SU-DHL-6 (cell line): ENCODE data around the gene PRCC.

ENCODE experiments used
- EZH2phosphoT487 ChIP-seq: fragments of 200-600 bp; sonication (generic), shearing (Covaris generic); conservative IDR thresholded peaks from 2 replicates; pipeline ENCODE4 v1.6.1; 2018; ENCODE audit warnings: mild to moderate bottlenecking, antibody characterized with exemption, low read length, moderate library complexity, mixed read lengths
- TF ChIP-seq, protein P1 (sequence below): fragments of 200-600 bp; sonication (generic); IDR thresholded peaks from one replicate; pipeline ENCODE4 v1.5.1; 2017; ENCODE audit warnings: antibody characterized with exemption, mild to moderate bottlenecking, low read length, moderate library complexity; ENCODE audit not compliant: insufficient read depth, poor library complexity, severe bottlenecking

DNA sequence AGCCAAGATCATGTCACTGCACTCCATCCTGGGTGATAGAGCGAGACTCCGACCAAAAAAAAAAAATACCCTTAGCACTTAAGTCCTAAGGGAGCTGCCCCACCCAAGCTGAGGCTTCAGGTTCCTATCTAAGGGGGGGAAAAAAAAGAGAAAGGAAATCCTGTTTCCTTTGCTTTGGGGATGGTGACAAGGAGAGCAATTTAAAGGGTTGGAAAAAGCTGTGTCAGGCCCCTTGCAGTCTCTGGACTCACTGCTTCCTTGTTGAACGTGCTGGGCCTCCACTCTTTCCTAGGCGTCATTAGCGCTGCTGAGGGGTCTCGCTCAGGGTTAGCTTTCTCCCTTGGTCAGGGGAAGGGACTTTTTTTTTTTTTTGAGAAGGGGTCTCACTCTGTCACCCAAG is 18.1 kb downstream of the PRCC start:
- TF ChIP-seq, protein P1, sequence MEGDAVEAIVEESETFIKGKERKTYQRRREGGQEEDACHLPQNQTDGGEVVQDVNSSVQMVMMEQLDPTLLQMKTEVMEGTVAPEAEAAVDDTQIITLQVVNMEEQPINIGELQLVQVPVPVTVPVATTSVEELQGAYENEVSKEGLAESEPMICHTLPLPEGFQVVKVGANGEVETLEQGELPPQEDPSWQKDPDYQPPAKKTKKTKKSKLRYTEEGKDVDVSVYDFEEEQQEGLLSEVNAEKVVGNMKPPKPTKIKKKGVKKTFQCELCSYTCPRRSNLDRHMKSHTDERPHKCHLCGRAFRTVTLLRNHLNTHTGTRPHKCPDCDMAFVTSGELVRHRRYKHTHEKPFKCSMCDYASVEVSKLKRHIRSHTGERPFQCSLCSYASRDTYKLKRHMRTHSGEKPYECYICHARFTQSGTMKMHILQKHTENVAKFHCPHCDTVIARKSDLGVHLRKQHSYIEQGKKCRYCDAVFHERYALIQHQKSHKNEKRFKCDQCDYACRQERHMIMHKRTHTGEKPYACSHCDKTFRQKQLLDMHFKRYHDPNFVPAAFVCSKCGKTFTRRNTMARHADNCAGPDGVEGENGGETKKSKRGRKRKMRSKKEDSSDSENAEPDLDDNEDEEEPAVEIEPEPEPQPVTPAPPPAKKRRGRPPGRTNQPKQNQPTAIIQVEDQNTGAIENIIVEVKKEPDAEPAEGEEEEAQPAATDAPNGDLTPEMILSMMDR: no peak
- TF ChIP-seq EZH2phosphoT487: no peak
